Osteoblast (primary cell): ENCODE data around the gene ACRBP. TPM values are rescaled to one million over a fixed set of nuclear protein-coding genes. Genes with fewer than 3 reads are reported as not detected.
A peak's percentile ranks its signal among the peaks of the same experiment; 100 is the strongest.

Experiments used
- DNase-seq: peaks from one replicate; pipeline ENCODE4 v3.0.0; 2011; ENCODE audit warnings: low spot score, mixed read lengths; ENCODE audit not compliant: insufficient read length; ENCODE audit errors: missing footprints
- H2AFZ ChIP-seq: 2 replicates; pipeline ENCODE4 v1.6.0; 2011; ENCODE audit warnings: mild to moderate bottlenecking, low read length
- H3K27ac ChIP-seq: 2 replicates; pipeline ENCODE4 v1.5.1; 2011; ENCODE audit warnings: mild to moderate bottlenecking, low read depth, low read length, moderate library complexity
- H3K27me3 ChIP-seq: 2 replicates; pipeline ENCODE4 v1.6.0; 2012; ENCODE audit warnings: mild to moderate bottlenecking, control low read depth, inconsistent platforms, low read length, moderate library complexity; ENCODE audit not compliant: insufficient read depth
- H3K36me3 ChIP-seq: 2 replicates; pipeline ENCODE4 v1.5.1; 2011; ENCODE audit warnings: mild to moderate bottlenecking, low read length, control low read depth, moderate library complexity; ENCODE audit not compliant: insufficient read depth
- H3K4me1 ChIP-seq: 2 replicates; pipeline ENCODE4 v1.5.1; 2011; ENCODE audit warnings: mild to moderate bottlenecking, low read length, control low read depth, moderate library complexity; ENCODE audit not compliant: insufficient read depth
- H3K4me2 ChIP-seq: 2 replicates; pipeline ENCODE4 v1.6.0; 2011; ENCODE audit warnings: mild to moderate bottlenecking, low read length; ENCODE audit not compliant: insufficient read depth
- H3K4me3 ChIP-seq: fragments of 200-600 bp; sonication (generic); 3 replicates; pipeline ENCODE4 v1.5.1; 2012; ENCODE audit warnings: mild to moderate bottlenecking, low read length, inconsistent platforms; ENCODE audit not compliant: insufficient read depth
- H3K79me2 ChIP-seq: 2 replicates; pipeline ENCODE4 v1.6.0; 2012; ENCODE audit warnings: mild to moderate bottlenecking, low read length, control low read depth, inconsistent platforms; ENCODE audit not compliant: insufficient read depth
- H3K9me3 ChIP-seq: 2 replicates; pipeline ENCODE4 v1.5.1; 2011; ENCODE audit warnings: low read depth, low read length, control low read depth
- H4K20me1 ChIP-seq: 2 replicates; pipeline ENCODE4 v1.6.0; 2012; ENCODE audit warnings: mild to moderate bottlenecking, low read length, control low read depth; ENCODE audit not compliant: insufficient read depth
- total RNA-seq: library from RNA; depleted of rRNA; stranded (reverse); fragments of >200 nt; gene quantifications from 2 replicates; pipeline ENCODE4 v1.2.3, GENCODE V29; 2012
- TF ChIP-seq, protein P1 (sequence below): IDR thresholded peaks from 2 replicates; pipeline ENCODE4 v1.5.1; 2011; ENCODE audit warnings: mild to moderate bottlenecking, low read depth, low read length, moderate library complexity; ENCODE audit errors: extremely low read depth

Gene ACRBP
- total RNA-seq, 1 donor = 0.36 TPM

DNA sequence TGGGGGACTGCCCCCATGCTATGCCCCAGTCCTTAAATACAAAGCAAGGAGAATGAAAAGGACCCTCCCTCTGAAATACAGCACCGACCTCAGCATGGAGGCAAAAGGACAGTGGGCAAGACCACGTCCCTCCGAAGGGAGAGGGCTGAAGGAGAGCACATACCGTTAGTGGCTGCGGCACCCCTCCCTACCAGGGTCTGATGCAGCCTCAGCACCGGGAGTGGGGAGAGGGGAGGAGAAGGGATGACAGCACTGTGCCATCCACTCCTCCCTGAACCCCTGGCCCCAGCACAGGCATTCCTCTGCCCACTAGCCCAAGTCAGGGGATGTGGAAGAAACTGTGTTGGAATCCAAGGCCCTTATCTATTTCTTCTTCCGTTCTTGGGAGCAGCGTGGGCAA lies 3.6 kb upstream of the ACRBP start:
- no peaks in the 10 kb centered on the region for H3K9me3 ChIP-seq

DNA sequence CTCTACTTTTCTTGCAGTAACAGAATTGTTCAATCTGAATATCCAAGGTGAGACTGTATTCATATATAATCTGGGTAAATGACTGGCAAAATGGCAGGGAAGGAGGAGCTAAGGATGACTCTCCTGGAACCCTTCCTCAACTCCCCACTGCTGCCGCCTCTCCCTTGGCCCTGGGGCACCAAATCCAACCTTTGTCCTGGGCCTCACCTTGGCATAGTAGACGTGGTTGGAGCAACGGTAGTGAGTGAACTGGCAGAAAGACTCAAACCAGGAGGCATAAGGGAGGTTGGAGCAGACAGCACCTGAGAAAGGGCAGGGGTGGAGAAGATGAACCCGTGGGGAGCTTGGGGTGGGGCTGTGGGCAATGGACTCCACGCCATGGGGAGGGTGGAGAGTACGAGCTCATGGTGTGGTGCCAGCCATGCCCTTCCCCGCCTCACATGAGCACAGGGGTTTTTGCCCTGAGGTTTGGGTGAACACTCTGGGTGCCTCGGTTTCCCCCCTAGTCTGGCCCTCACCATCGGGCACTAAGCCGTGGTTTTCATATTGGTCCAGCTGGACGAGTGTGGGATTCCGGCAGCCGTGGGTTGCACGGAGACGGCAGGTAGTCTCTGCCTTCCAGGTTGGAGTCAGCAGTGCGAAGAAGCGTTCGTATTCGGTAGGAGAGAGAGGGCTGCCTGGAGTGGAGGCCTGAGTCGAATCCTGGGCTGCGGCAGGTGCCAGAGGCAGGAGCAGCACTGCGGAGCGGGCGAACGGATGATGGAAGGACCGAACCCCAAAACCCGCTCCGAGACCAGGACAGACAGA lies 753 bp downstream of the ACRBP start:
- no peak for DNase-seq
- peaks cover 12% of the 10 kb centered on the region for H3K36me3 ChIP-seq
- TF ChIP-seq, protein P1, sequence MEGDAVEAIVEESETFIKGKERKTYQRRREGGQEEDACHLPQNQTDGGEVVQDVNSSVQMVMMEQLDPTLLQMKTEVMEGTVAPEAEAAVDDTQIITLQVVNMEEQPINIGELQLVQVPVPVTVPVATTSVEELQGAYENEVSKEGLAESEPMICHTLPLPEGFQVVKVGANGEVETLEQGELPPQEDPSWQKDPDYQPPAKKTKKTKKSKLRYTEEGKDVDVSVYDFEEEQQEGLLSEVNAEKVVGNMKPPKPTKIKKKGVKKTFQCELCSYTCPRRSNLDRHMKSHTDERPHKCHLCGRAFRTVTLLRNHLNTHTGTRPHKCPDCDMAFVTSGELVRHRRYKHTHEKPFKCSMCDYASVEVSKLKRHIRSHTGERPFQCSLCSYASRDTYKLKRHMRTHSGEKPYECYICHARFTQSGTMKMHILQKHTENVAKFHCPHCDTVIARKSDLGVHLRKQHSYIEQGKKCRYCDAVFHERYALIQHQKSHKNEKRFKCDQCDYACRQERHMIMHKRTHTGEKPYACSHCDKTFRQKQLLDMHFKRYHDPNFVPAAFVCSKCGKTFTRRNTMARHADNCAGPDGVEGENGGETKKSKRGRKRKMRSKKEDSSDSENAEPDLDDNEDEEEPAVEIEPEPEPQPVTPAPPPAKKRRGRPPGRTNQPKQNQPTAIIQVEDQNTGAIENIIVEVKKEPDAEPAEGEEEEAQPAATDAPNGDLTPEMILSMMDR = no peak
- no peaks in the 10 kb centered on the region for H3K4me1 ChIP-seq
- no peaks in the 10 kb centered on the region for H3K79me2 ChIP-seq
- peaks cover 4% of the 10 kb centered on the region for H3K9me3 ChIP-seq
- H3K4me3 ChIP-seq = peak overlapping the region; percentile 62
- H3K4me2 ChIP-seq = peak overlapping the region; percentile 83
- peaks cover 5% of the 10 kb centered on the region for H3K27me3 ChIP-seq
- peak overlapping the region; percentile 59 for H2AFZ ChIP-seq
- H4K20me1 ChIP-seq = no peaks in the 10 kb centered on the region
- H3K27ac ChIP-seq = no peak overlapping the region

More for the DNA sequence above, 3.6 kb upstream of the ACRBP start:
- Histone ChIP-seq H3K36me3 (peaks cover 33% of the 10 kb centered on the region), H3K4me2 (no peak overlapping the region), H3K27ac (no peak overlapping the region), H3K4me1 (no peaks in the 10 kb centered on the region), H4K20me1 (peaks cover 3% of the 10 kb centered on the region), H3K4me3 (no peak overlapping the region), H3K27me3 (no peaks in the 10 kb centered on the region), H3K79me2 (no peaks in the 10 kb centered on the region), H2AFZ (no peak overlapping the region)
- TF ChIP-seq, protein P1 = no peak
- DNase-seq = no peak

DNA sequence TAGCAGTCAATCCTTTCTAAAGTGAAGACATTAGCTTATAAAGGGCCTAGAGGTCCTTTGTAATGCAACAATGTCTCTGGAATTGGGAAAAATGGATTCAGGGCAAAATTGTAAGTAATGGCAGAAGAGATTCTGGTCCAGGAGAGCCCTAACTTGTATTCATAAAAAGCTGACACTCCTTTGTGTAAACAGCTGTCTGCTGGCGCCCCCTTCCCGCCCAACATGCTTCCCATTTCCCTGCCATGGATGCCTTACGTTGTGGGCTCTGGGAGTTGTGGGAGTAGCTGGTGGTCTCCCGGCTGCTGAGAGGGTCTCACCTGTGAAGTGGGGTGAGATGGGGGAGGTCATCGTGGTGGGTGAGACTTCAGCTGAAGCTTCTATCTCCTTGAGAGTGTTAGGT lies 2.3 kb downstream of the ACRBP start:
- H3K27me3 ChIP-seq = peaks cover 5% of the 10 kb centered on the region
- H3K27ac ChIP-seq = no peak overlapping the region
- DNase-seq = peak; percentile 68
- H3K4me2 ChIP-seq = no peak overlapping the region
- peaks cover 4% of the 10 kb centered on the region for H3K9me3 ChIP-seq
- H4K20me1 ChIP-seq = no peaks in the 10 kb centered on the region
- peaks cover 3% of the 10 kb centered on the region for H3K36me3 ChIP-seq
- no peak overlapping the region for H3K4me3 ChIP-seq
- no peaks in the 10 kb centered on the region for H3K4me1 ChIP-seq
- no peak overlapping the region for H2AFZ ChIP-seq
- TF ChIP-seq, protein P1 = peak; percentile 33
- no peaks in the 10 kb centered on the region for H3K79me2 ChIP-seq

GRCh38 chr12:6644257-6644596 lies 3.0 kb downstream of the ACRBP start:
- Histone ChIP-seq H3K4me1 (no peaks in the 10 kb centered on the region), H2AFZ (no peak overlapping the region)

More at GRCh38 chr12:6644257-6644596, 3.0 kb downstream of the ACRBP start:
- Histone ChIP-seq H3K4me3 (no peak overlapping the region), H3K79me2 (no peaks in the 10 kb centered on the region), H3K4me2 (no peak overlapping the region), H3K36me3 (peaks cover 3% of the 10 kb centered on the region), H4K20me1 (no peaks in the 10 kb centered on the region), H3K27me3 (peaks cover 5% of the 10 kb centered on the region), H3K9me3 (peaks cover 4% of the 10 kb centered on the region), H3K27ac (no peak overlapping the region)
- TF ChIP-seq, protein P1 = no peak
- DNase-seq = no peak
